OCI-LY7 (cell line): ENCODE data around the gene TFEC. TPM values are rescaled to one million over a fixed set of nuclear protein-coding genes. Genes with fewer than 3 reads are reported as not detected.

Experiments used
- BruUV-seq: library from RNA; stranded (reverse); fragments of 400-500 nt; replicated peaks from 2 replicates; lab custom pipeline; 2021; lab: Mats Ljungman, UMichigan
- CTCF ChIA-PET: fragments of 300-600 bp; sonication (Branson Sonifier 250); formaldehyde crosslinking; loops from one replicate; lab custom pipeline; 2022; ENCODE audit warnings: antibody characterized with exemption; ENCODE audit not compliant: unreplicated experiment; lab: Charles Lee
- POLR2A ChIA-PET: fragments of 300-600 bp; sonication (Branson Sonifier 250); formaldehyde crosslinking; loops from one replicate; lab custom pipeline; 2022; ENCODE audit warnings: antibody characterized with exemption; lab: Charles Lee
- DNase-seq: peaks from one replicate; pipeline ENCODE4 v3.0.0-alpha.2; 2015; ENCODE audit warnings: low spot score
- H2AFZ ChIP-seq: fragments of 200-600 bp; sonication (generic), shearing (Covaris generic); 2 replicates; pipeline ENCODE4 v1.6.1; 2014; ENCODE audit warnings: mild to moderate bottlenecking, antibody characterized with exemption, low read length, moderate library complexity
- H3K27ac ChIP-seq: fragments of 200-600 bp; sonication (generic); 2 replicates; pipeline ENCODE4 v1.5.1; 2014; ENCODE audit warnings: mixed run types, low read depth, mild to moderate bottlenecking, moderate library complexity, low read length, inconsistent platforms; ENCODE audit not compliant: poor library complexity, severe bottlenecking
- H3K36me3 ChIP-seq: fragments of 200-600 bp; sonication (generic); 2 replicates; pipeline ENCODE4 v1.6.1; 2014; ENCODE audit warnings: mild to moderate bottlenecking, antibody characterized with exemption, low read length, moderate library complexity, mixed read lengths; ENCODE audit not compliant: insufficient read depth
- H3K4me1 ChIP-seq: fragments of 200-600 bp; sonication (generic); 2 replicates; pipeline ENCODE4 v1.5.1; 2014; ENCODE audit warnings: mild to moderate bottlenecking, low read length; ENCODE audit not compliant: insufficient read depth, poor library complexity, severe bottlenecking
- H3K4me2 ChIP-seq: fragments of 200-600 bp; sonication (generic); 2 replicates; pipeline ENCODE4 v1.6.1; 2014; ENCODE audit warnings: mild to moderate bottlenecking, low read length
- H3K4me3 ChIP-seq: fragments of 200-600 bp; sonication (generic); 2 replicates; pipeline ENCODE4 v1.5.1; 2014; ENCODE audit warnings: mild to moderate bottlenecking, low read depth, low read length; ENCODE audit not compliant: poor library complexity, severe bottlenecking
- H3K79me2 ChIP-seq: fragments of 200-600 bp; sonication (generic); 2 replicates; pipeline ENCODE4 v1.6.1; 2016; ENCODE audit warnings: low read depth, mild to moderate bottlenecking, low read length, moderate library complexity, mixed read lengths; ENCODE audit not compliant: insufficient read depth
- H3K9me2 ChIP-seq: fragments of 200-600 bp; sonication (generic); 2 replicates; pipeline ENCODE4 v1.6.1; 2016; ENCODE audit warnings: mild to moderate bottlenecking, low read length, mixed read lengths; ENCODE audit not compliant: insufficient read depth
- H3K9me3 ChIP-seq: fragments of 200-600 bp; sonication (generic); 2 replicates; pipeline ENCODE4 v1.6.1; 2014; ENCODE audit warnings: mild to moderate bottlenecking, mixed run types, low read length, mixed read lengths
- H4K20me1 ChIP-seq: fragments of 200-600 bp; sonication (generic); 2 replicates; pipeline ENCODE4 v1.6.1; 2014; ENCODE audit warnings: mild to moderate bottlenecking, antibody characterized with exemption, low read length, moderate library complexity, mixed read lengths; ENCODE audit not compliant: insufficient read depth
- CTCF ChIP-seq: fragments of 200-600 bp; sonication (generic); conservative IDR thresholded peaks from 2 replicates; pipeline ENCODE4 v1.5.1; 2014; ENCODE audit warnings: mild to moderate bottlenecking, antibody characterized with exemption, low read length, moderate library complexity, mixed read lengths
- EZH2phosphoT487 ChIP-seq: fragments of 200-600 bp; sonication (generic); IDR thresholded peaks from 2 replicates; pipeline ENCODE4 v1.6.1; 2018; ENCODE audit warnings: low read depth, borderline replicate concordance, mild to moderate bottlenecking, mixed run types, antibody characterized with exemption, low read length, moderate library complexity, mixed read lengths
- intact Hi-C: fragments of 100-400 bp; cut with micrococcal nuclease; formaldehyde crosslinking; loops from one replicate; pipeline ENCODE4 v1.10.0; 2022; ENCODE audit not compliant: unreplicated experiment
- total RNA-seq, 2 experiments: library from RNA; depleted of rRNA in 1 of 2; stranded (reverse); fragments of >200 nt in 1 of 2; shearing (Covaris generic) in 1 of 2; gene quantifications; 2 replicates each; pipeline ENCODE4 v1.2.3, GENCODE V29; 2014 to 2022

TFEC gene
- total RNA-seq, 2 experiments from 2014 or later, result 2.2 TPM; not detected in 1

DNA sequence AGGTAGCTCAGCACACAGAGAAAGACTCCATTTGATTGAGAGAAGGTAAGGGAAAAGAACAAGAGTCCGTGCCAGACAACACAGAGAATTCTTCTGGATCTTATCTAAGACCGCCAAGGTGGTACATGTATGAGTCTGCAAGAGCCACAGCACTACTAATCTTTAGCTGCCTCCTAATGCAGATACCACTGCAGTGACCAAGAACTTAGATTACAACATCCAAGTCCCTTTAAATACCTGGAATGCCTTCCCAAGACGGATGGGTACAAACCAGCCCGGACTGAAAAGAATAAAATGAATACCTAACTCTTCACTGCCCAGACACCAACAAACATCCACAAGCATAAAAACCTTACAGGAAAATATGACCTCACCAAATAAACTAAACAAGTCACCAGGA lies 33.3 kb downstream of the TFEC start:
- Histone ChIP-seq H3K27ac (no peak overlapping the region), H4K20me1 (no peaks in the 10 kb centered on the region), H3K4me2 (no peak overlapping the region), H3K9me3 (no peaks in the 10 kb centered on the region), H3K9me2 (no peaks in the 10 kb centered on the region), H3K36me3 (no peaks in the 10 kb centered on the region), H3K4me1 (no peaks in the 10 kb centered on the region), H2AFZ (no peak overlapping the region), H3K79me2 (no peaks in the 10 kb centered on the region), H3K4me3 (no peak overlapping the region)
- no TSS peak for BruUV-seq
- TF ChIP-seq EZH2phosphoT487 (no peak), CTCF (no peak)
- ChIA-PET CTCF (no interaction called here), POLR2A (no interaction called here)
- intact Hi-C loops, result no loop called here
- no peak for DNase-seq

DNA sequence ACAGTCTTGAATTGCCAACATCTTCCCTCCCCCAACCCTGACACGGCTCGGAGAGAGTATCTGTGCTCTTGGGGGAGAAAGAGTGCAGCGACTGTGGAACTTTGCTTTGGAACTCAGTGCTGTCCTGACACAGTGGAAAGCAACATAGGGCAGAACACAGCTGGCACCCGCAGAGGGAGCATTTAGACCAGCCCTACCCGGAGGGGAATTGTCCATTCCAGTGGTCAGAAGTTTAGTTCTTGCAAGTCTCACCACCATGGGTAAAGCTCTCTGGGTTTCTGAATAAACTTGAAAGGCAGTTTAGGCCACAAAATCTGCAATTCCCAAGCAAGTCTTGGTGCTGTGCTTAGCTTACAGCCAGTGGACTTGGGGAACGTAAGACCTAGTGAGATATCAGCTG lies 34.9 kb downstream of the TFEC start:
- TF ChIP-seq CTCF, result no peak
- no peak for TF ChIP-seq EZH2phosphoT487
- ChIA-PET POLR2A (no interaction called here), CTCF (no interaction called here)
- no peaks in the 10 kb centered on the region for H3K36me3 ChIP-seq
- H3K79me2 ChIP-seq, result no peaks in the 10 kb centered on the region
- no peak overlapping the region for H3K4me3 ChIP-seq
- no TSS peak for BruUV-seq
- H3K4me1 ChIP-seq, result no peaks in the 10 kb centered on the region
- no peaks in the 10 kb centered on the region for H3K9me2 ChIP-seq
- no peaks in the 10 kb centered on the region for H3K9me3 ChIP-seq
- H3K4me2 ChIP-seq, result no peak overlapping the region
- no peak overlapping the region for H3K27ac ChIP-seq
- no peaks in the 10 kb centered on the region for H4K20me1 ChIP-seq
- no peak for DNase-seq
- intact Hi-C loops, result no loop called here
- no peak overlapping the region; the same call in 1 of the 2 replicates for H2AFZ ChIP-seq

- DNase-seq, result no peak
Measured at GRCh38 chr7:115988401-115988800, 42.2 kb downstream of the TFEC start.

More at GRCh38 chr7:115988401-115988800, 42.2 kb downstream of the TFEC start:
- no peak overlapping the region for H3K27ac ChIP-seq
- TF ChIP-seq EZH2phosphoT487 (no peak), CTCF (no peak)
- H3K79me2 ChIP-seq, result no peaks in the 10 kb centered on the region
- H3K4me3 ChIP-seq, result no peak overlapping the region
- H3K9me2 ChIP-seq, result no peaks in the 10 kb centered on the region
- no peak overlapping the region for H2AFZ ChIP-seq
- H3K36me3 ChIP-seq, result no peaks in the 10 kb centered on the region
- CTCF ChIA-PET, result no interaction called here
- no TSS peak for BruUV-seq
- H3K4me2 ChIP-seq, result no peak overlapping the region
- no peaks in the 10 kb centered on the region for H3K9me3 ChIP-seq
- H3K4me1 ChIP-seq, result no peaks in the 10 kb centered on the region
- H4K20me1 ChIP-seq, result no peaks in the 10 kb centered on the region
- intact Hi-C loops, result no loop called here
- POLR2A ChIA-PET, result no interaction called here
